B cell (primary cell): ENCODE data around the gene RCE1. TPM values are rescaled to one million over a fixed set of nuclear protein-coding genes. Genes with fewer than 3 reads are reported as not detected.

Experiments
- ATAC-seq: fragments of 200-7000 bp; cut with Tn5 transposase; one replicate; pipeline ENCODE4 v1.10.0; 2021; ENCODE audit warnings: low read depth, mild to moderate bottlenecking, moderate number of reproducible peaks, moderate library complexity
- CTCF ChIA-PET: fragments of 350-600 bp; sonication (Branson Sonifier 250); formaldehyde crosslinking; loops from one replicate; lab custom pipeline; 2021; ENCODE audit warnings: antibody characterized with exemption, inconsistent platforms; lab: Charles Lee
- POLR2A ChIA-PET: fragments of 350-600 bp; sonication (Branson Sonifier 250); formaldehyde crosslinking; loops from one replicate; lab custom pipeline; 2021; ENCODE audit warnings: antibody characterized with exemption; lab: Charles Lee
- DNase-seq: peaks from one replicate; pipeline ENCODE4 v3.0.0; 2013
- H2AFZ ChIP-seq: 2 replicates; pipeline ENCODE4 v1.6.1; 2012; ENCODE audit warnings: mild to moderate bottlenecking, low read depth, low read length; ENCODE audit not compliant: insufficient read depth, poor library complexity, severe bottlenecking
- H3K27ac ChIP-seq, 2 donors: 1 replicate in 1 of 2; 2 replicates in 1 of 2; pipeline ENCODE4 v1.5.1; 2012 to 2013; ENCODE audit warnings: low read length in 2 of 2, mild to moderate bottlenecking in 2 of 2, moderate library complexity in 1 of 2
- H3K27me3 ChIP-seq, 4 experiments: fragments of 200-600 bp in 1 of 4; sonication (generic) in 1 of 4; replicated peaks in 1 of 4; 1 replicate in 2 of 4; 2 replicates in 2 of 4; pipeline versions ENCODE4 v1.6.1 to v1.7.0; 2013 to 2016; ENCODE audit warnings: low read length in 3 of 4, mild to moderate bottlenecking in 2 of 4, mixed read lengths in 1 of 4, moderate library complexity in 1 of 4; ENCODE audit not compliant: insufficient read depth in 4 of 4, control insufficient read depth in 3 of 4; ENCODE audit errors: control extremely low read depth in 1 of 4
- H3K36me3 ChIP-seq, 2 experiments: replicated peaks in 1 of 2; 1 replicate in 1 of 2; 2 replicates in 1 of 2; pipeline versions ENCODE4 v1.6.1 to v1.7.1; 2013; ENCODE audit warnings: low read length in 1 of 2; ENCODE audit not compliant: insufficient read depth in 2 of 2, control insufficient read depth in 1 of 2; ENCODE audit errors: control extremely low read depth in 1 of 2, extremely low read depth in 1 of 2
- H3K4me1 ChIP-seq, 2 donors: fragments of 200-600 bp in 1 of 2; sonication (generic) in 1 of 2; 1 replicate in 1 of 2; 2 replicates in 1 of 2; pipeline versions ENCODE4 v1.5.1 to v1.6.1; 2013 to 2017; ENCODE audit warnings: low read length in 2 of 2; ENCODE audit not compliant: control insufficient read depth in 2 of 2, insufficient read depth in 2 of 2
- H3K4me2 ChIP-seq: replicated peaks from 2 replicates; pipeline ENCODE3; 2012; ENCODE audit warnings: mild to moderate bottlenecking, low read depth, low read length; ENCODE audit not compliant: poor library complexity, severe bottlenecking
- H3K4me3 ChIP-seq, 5 experiments: fragments of 200-600 bp in 1 of 5; sonication (generic) in 1 of 5; 1 replicate in 3 of 5; 2 replicates in 2 of 5; pipeline versions ENCODE4 v1.5.1 to v1.7.0; 2011 to 2016; ENCODE audit warnings: low read length in 4 of 5, mild to moderate bottlenecking in 4 of 5, low read depth in 2 of 5, control low read depth in 1 of 5, moderate library complexity in 1 of 5; ENCODE audit not compliant: insufficient read depth in 1 of 5; ENCODE audit errors: control extremely low read depth in 1 of 5, extremely low read depth in 1 of 5
- H3K79me2 ChIP-seq: fragments of 200-600 bp; sonication (generic); one replicate; pipeline ENCODE4 v1.6.0; 2016; ENCODE audit warnings: low read length; ENCODE audit not compliant: control insufficient read depth, insufficient read depth
- H3K9ac ChIP-seq: fragments of 200-600 bp; sonication (generic); 2 replicates; pipeline ENCODE4 v1.6.1; 2017; ENCODE audit warnings: mild to moderate bottlenecking, low read length, moderate library complexity
- H3K9me3 ChIP-seq, 3 donors: one replicate each; pipeline versions ENCODE4 v1.6.1 to v1.7.1; 2013; ENCODE audit warnings: low read length in 2 of 3; ENCODE audit not compliant: control insufficient read depth in 2 of 3, insufficient read depth in 1 of 3; ENCODE audit errors: control extremely low read depth in 1 of 3
- H4K20me1 ChIP-seq: 2 replicates; pipeline ENCODE4 v1.6.0; 2012; ENCODE audit warnings: mild to moderate bottlenecking, low read length; ENCODE audit not compliant: insufficient read depth, control insufficient read depth, poor library complexity, severe bottlenecking
- H3K27ac Mint-ChIP-seq: one replicate; pipeline ENCODE4 v1.8.0; 2021; ENCODE audit warnings: mixed read lengths
- H3K27me3 Mint-ChIP-seq: one replicate; pipeline ENCODE4 v1.8.0; 2021; ENCODE audit warnings: mixed read lengths
- H3K4me1 Mint-ChIP-seq: one replicate; pipeline ENCODE4 v1.8.0; 2021; ENCODE audit warnings: mixed read lengths
- H3K4me3 Mint-ChIP-seq: one replicate; pipeline ENCODE4 v1.8.0; 2021; ENCODE audit warnings: mixed read lengths
- H3K9me3 Mint-ChIP-seq: one replicate; pipeline ENCODE4 v1.8.0; 2022; ENCODE audit warnings: mixed read lengths; ENCODE audit not compliant: insufficient read depth
- EZH2 ChIP-seq: IDR thresholded peaks from 2 replicates; pipeline ENCODE4 v1.6.1; 2012; ENCODE audit warnings: borderline replicate concordance, low read depth, mild to moderate bottlenecking, moderate library complexity, low read length; ENCODE audit not compliant: insufficient read depth, poor library complexity, severe bottlenecking
- WGBS: methylation state at CpG from one replicate; pipeline ENCODE4 v1.1.5; 2013; ENCODE audit warnings: missing lambda C conversion rate; ENCODE audit not compliant: insufficient coverage; 5-methylcytosine and 5-hydroxymethylcytosine counted together
- intact Hi-C: fragments of 100-400 bp; cut with micrococcal nuclease; formaldehyde crosslinking; loops from one replicate; pipeline ENCODE4 v1.10.0; 2022
- polyA plus RNA-seq: library from polyadenylated mRNA; depleted of rRNA; stranded (reverse); fragments of >200 nt; gene quantifications from 2 replicates; pipeline ENCODE4 v1.2.3, GENCODE V29; 2012
- total RNA-seq, 2 donors: library from RNA; stranded (reverse); fragments of 120-200 nt in 1 of 2; gene quantifications; 1 replicate in 1 of 2; 2 replicates in 1 of 2; pipeline versions ENCODE4 v1.2.3 to v1.2.4, GENCODE V29; 2013 to 2022
- TF ChIP-seq, protein P1 (sequence below): fragments of 200-600 bp; IDR thresholded peaks from one replicate; pipeline ENCODE4 v1.8.0; 2022; ENCODE audit warnings: antibody characterized with exemption, mild to moderate bottlenecking

Gene RCE1
- total and polyA plus RNA-seq, 2 donors (not counting 1 experiment from before 2014, with no cell fraction given) = 31.6 to 59.7 TPM

DNA sequence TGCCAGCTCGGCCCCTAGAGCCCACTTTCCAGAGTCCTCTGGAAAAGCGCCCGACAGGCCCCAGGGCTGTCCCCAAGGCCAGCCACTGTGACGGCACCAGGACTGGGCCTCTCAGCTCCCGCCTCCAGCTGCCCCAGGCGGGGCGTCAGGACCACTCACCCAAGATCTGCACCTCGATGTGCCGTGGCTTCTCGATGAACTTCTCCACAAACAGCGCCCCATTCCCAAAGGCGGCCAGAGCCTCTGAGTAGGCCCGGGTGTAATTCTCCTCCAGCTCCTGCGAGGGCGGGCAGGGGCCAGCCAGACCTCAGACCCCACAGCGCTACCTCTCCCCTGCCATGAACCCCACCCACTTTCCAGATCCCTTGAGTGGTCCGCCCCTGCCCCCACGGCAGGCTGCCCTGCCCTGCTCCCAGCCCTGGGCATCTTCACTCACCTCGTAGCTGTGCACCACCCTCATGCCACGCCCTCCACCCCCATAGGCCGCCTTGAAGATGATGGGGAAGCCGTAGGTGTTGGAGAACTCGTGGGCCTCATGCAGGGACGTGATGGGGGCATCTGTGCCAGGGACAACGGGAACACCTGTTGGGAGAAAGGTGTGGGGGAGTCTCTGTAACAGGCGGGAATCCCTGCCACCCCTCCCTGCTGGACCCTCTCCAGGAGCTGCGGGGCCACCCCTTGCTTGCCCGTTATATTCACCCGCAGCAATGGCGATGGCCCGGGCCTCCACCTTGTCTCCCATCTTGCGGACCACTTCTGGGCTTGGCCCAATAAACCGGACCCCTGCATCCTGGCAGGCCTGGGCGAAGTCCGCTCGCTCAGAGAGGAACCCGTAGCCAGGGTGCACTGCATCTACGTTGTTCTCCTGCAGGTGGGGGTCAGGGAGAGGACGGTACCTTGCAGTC, 27.6 kb downstream of the RCE1 start:
- Histone ChIP-seq H3K9ac (no peak overlapping the region), H3K27me3 (no peaks in the 10 kb centered on the region), H2AFZ (no peak overlapping the region), H3K9me3 (no peaks in the 10 kb centered on the region), H3K79me2 (no peaks in the 10 kb centered on the region), H3K27ac (no peak overlapping the region), H3K4me1 (peaks cover 4 to 10% of the 10 kb centered on the region in 2 donors), H3K4me3 (no peak overlapping the region), H4K20me1 (no peaks in the 10 kb centered on the region), H3K36me3 (no peaks in the 10 kb centered on the region), H3K4me2 (no peak overlapping the region)
- H3K4me3 Mint-ChIP-seq = no peak overlapping the region
- intact Hi-C loops = no loop called here
- 93% methylated on average over 37 of the region's 39 CpGs for WGBS
- H3K27me3 Mint-ChIP-seq = peaks cover 9% of the 10 kb centered on the region
- DNase-seq = peak; percentile 8
- ChIA-PET CTCF (no interaction called here), POLR2A (no interaction called here)
- H3K4me1 Mint-ChIP-seq = peaks cover 12% of the 10 kb centered on the region
- no peak overlapping the region for H3K27ac Mint-ChIP-seq
- TF ChIP-seq EZH2 = no peak
- TF ChIP-seq, protein P1, sequence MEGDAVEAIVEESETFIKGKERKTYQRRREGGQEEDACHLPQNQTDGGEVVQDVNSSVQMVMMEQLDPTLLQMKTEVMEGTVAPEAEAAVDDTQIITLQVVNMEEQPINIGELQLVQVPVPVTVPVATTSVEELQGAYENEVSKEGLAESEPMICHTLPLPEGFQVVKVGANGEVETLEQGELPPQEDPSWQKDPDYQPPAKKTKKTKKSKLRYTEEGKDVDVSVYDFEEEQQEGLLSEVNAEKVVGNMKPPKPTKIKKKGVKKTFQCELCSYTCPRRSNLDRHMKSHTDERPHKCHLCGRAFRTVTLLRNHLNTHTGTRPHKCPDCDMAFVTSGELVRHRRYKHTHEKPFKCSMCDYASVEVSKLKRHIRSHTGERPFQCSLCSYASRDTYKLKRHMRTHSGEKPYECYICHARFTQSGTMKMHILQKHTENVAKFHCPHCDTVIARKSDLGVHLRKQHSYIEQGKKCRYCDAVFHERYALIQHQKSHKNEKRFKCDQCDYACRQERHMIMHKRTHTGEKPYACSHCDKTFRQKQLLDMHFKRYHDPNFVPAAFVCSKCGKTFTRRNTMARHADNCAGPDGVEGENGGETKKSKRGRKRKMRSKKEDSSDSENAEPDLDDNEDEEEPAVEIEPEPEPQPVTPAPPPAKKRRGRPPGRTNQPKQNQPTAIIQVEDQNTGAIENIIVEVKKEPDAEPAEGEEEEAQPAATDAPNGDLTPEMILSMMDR = no peak
- H3K9me3 Mint-ChIP-seq = no peaks in the 10 kb centered on the region
- no peak for ATAC-seq

DNA sequence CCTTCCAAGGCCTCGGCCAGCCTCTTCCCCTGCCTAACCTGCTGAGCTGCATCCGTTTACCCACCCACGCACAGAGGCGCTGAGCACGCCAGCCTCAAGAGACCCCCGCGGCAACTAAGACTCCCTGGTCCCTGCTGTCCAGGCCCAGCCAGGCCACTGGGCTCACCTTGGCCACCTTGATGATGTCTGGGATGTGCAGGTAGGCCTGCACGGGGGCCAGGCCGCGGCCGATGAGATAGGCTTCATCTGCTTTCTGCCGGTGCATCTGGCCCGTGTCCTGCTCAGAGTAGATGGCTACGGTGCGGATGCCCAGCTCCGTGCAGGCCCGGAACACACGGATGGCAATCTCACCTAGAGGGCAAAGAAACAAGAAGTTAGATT, 28.3 kb downstream of the RCE1 start:
- H3K9me3 ChIP-seq = no peaks in the 10 kb centered on the region
- H3K4me2 ChIP-seq = no peak overlapping the region
- no peaks in the 10 kb centered on the region for H3K27me3 ChIP-seq
- Mint-ChIP-seq H3K4me3 (no peak overlapping the region), H3K9me3 (no peaks in the 10 kb centered on the region), H3K4me1 (peaks cover 12% of the 10 kb centered on the region), H3K27ac (no peak overlapping the region), H3K27me3 (peaks cover 9% of the 10 kb centered on the region)
- H3K4me3 ChIP-seq = no peak overlapping the region
- H3K79me2 ChIP-seq = no peaks in the 10 kb centered on the region
- no peaks in the 10 kb centered on the region for H4K20me1 ChIP-seq
- ATAC-seq (no peak), DNase-seq (peak; percentile 7)
- ChIA-PET CTCF (no interaction called here), POLR2A (no interaction called here)
- no peak overlapping the region for H2AFZ ChIP-seq
- TF ChIP-seq EZH2 = no peak
- TF ChIP-seq, protein P1 = no peak
- no peaks in the 10 kb centered on the region for H3K36me3 ChIP-seq
- WGBS = 98% methylated on average over 18 of the region's 18 CpGs
- no peak overlapping the region for H3K9ac ChIP-seq
- H3K4me1 ChIP-seq = peaks cover 4 to 10% of the 10 kb centered on the region in 2 donors
- intact Hi-C loops = no loop called here
- H3K27ac ChIP-seq = no peak overlapping the region
